ENCODE data around the gene TECPR1.

DNA sequence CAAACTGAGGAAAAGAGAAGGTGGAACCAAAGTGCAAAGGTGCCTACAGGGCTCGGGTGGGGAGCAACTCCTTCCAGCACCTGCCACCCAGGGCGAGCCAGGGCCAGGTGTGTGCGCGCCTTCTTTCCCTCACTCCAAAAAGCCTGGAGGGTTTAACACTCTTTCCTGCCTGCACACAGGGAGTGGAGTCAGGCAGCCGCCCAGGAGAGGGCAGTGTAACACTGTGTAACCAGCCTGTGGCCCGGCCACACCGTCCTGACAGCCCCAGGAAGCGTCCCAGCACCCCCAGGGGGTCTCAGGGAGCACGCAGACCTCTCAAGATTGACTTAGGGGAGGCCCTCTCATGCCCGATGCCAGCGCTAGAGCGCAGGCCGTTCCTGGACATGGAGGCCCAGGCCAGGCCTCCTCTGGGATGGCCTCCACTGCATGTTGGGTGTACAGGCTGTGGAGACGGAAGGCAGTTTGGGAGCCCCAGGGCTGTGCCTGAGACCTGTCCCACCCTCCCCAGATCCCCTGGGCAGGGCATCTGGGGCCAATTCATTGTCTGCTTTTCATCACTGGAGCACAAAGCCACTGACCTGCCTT, 42.9 kb upstream of the TECPR1 start:
- TF ChIP-seq, protein P1, sequence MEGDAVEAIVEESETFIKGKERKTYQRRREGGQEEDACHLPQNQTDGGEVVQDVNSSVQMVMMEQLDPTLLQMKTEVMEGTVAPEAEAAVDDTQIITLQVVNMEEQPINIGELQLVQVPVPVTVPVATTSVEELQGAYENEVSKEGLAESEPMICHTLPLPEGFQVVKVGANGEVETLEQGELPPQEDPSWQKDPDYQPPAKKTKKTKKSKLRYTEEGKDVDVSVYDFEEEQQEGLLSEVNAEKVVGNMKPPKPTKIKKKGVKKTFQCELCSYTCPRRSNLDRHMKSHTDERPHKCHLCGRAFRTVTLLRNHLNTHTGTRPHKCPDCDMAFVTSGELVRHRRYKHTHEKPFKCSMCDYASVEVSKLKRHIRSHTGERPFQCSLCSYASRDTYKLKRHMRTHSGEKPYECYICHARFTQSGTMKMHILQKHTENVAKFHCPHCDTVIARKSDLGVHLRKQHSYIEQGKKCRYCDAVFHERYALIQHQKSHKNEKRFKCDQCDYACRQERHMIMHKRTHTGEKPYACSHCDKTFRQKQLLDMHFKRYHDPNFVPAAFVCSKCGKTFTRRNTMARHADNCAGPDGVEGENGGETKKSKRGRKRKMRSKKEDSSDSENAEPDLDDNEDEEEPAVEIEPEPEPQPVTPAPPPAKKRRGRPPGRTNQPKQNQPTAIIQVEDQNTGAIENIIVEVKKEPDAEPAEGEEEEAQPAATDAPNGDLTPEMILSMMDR (IDR thresholded peaks at IDR 0.05; ENCODE audit: insufficient read depth, low read length) = peak; percentile 43
- TF ChIP-seq SPI1 (IDR thresholded peaks at IDR 0.05; ENCODE audit: borderline replicate concordance, low read depth) (no peak), POLR2AphosphoS5 (IDR thresholded peaks at IDR 0.05; ENCODE audit: low read depth) (no peak), GABPA (IDR thresholded peaks at IDR 0.05; ENCODE audit: low read depth) (no peak)
- TF ChIP-seq, protein P2, sequence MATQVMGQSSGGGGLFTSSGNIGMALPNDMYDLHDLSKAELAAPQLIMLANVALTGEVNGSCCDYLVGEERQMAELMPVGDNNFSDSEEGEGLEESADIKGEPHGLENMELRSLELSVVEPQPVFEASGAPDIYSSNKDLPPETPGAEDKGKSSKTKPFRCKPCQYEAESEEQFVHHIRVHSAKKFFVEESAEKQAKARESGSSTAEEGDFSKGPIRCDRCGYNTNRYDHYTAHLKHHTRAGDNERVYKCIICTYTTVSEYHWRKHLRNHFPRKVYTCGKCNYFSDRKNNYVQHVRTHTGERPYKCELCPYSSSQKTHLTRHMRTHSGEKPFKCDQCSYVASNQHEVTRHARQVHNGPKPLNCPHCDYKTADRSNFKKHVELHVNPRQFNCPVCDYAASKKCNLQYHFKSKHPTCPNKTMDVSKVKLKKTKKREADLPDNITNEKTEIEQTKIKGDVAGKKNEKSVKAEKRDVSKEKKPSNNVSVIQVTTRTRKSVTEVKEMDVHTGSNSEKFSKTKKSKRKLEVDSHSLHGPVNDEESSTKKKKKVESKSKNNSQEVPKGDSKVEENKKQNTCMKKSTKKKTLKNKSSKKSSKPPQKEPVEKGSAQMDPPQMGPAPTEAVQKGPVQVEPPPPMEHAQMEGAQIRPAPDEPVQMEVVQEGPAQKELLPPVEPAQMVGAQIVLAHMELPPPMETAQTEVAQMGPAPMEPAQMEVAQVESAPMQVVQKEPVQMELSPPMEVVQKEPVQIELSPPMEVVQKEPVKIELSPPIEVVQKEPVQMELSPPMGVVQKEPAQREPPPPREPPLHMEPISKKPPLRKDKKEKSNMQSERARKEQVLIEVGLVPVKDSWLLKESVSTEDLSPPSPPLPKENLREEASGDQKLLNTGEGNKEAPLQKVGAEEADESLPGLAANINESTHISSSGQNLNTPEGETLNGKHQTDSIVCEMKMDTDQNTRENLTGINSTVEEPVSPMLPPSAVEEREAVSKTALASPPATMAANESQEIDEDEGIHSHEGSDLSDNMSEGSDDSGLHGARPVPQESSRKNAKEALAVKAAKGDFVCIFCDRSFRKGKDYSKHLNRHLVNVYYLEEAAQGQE (IDR thresholded peaks at IDR 0.05; ENCODE audit: insufficient replicate concordance, low read depth) = no peak
